Hematopoietic multipotent progenitor cell treated with erythropoietin and hydrocortisone succinate and interleukin-3 and kit ligand, for 15 days (in vitro differentiated cells): ENCODE measurements around the gene NEK6.

Experiments
- DNase-seq: peaks from one replicate; pipeline ENCODE4 v3.0.0-alpha.2; 2015; ENCODE audit warnings: low spot score

NEK6 gene

GRCh38 chr9:124279531-124280175 lies 21.9 kb downstream of the NEK6 start:
- DNase-seq: no peak

GRCh38 chr9:124280176-124280691 lies 22.5 kb downstream of the NEK6 start:
- DNase-seq: no peak

GRCh38 chr9:124281931-124282371 lies 24.2 kb downstream of the NEK6 start:
- DNase-seq: no peak

- peak; percentile 17 for DNase-seq
These were observed 24.9 kb downstream of the NEK6 start for GRCh38 chr9:124282442-124283227.

GRCh38 chr9:124283228-124283814 lies 25.6 kb downstream of the NEK6 start:
- DNase-seq: no peak

- DNase-seq: no peak
These were observed 26.6 kb downstream of the NEK6 start for GRCh38 chr9:124284237-124284831.

- no peak for DNase-seq
These were observed 27.2 kb downstream of the NEK6 start for GRCh38 chr9:124284940-124285441.

GRCh38 chr9:124285490-124285889 lies 27.7 kb downstream of the NEK6 start:
- DNase-seq: no peak

GRCh38 chr9:124285903-124286291 lies 28.1 kb downstream of the NEK6 start:
- no peak for DNase-seq

GRCh38 chr9:124286292-124286931 lies 28.7 kb downstream of the NEK6 start:
- peak; percentile 11 for DNase-seq

- DNase-seq: no peak
These were observed 32.4 kb downstream of the NEK6 start for GRCh38 chr9:124290053-124290591.

GRCh38 chr9:124290743-124291554 lies 33.2 kb downstream of the NEK6 start:
- no peak for DNase-seq

- no peak for DNase-seq
These were observed 34.1 kb downstream of the NEK6 start for GRCh38 chr9:124291801-124292396.

- DNase-seq: no peak
These were observed 35.2 kb downstream of the NEK6 start for GRCh38 chr9:124292696-124293593.

- no peak for DNase-seq
These were observed 36.2 kb downstream of the NEK6 start for GRCh38 chr9:124293718-124294506.

- DNase-seq: no peak
These were observed 37.5 kb downstream of the NEK6 start for GRCh38 chr9:124295159-124295794.

- DNase-seq: no peak
These were observed 38.3 kb downstream of the NEK6 start for GRCh38 chr9:124296094-124296493.
